NCI-H748 (cell line): ENCODE results near the gene CCDC186.

Experiments used
- DNase-seq: peaks from one replicate; lab custom pipeline; 2025; ENCODE audit not compliant: unreplicated experiment; lab: John Stamatoyannopoulos, UW

The CCDC186 gene

GRCh38 chr10:114173921-114174694 lies at the start of gene CCDC186:
CCDC186 (minus strand) TSS chr10:114174203; CDS start chr10:114163268, 10,935 bp downstream.
- DNase-seq, result peak; percentile 95

GRCh38 chr10:114223066-114223465 lies 49.1 kb upstream of the CCDC186 start:
- no peak for DNase-seq

- no peak for DNase-seq
These were observed 47.2 kb upstream of the CCDC186 start for GRCh38 chr10:114221235-114221634.

- DNase-seq, result no peak
These were observed 46.3 kb upstream of the CCDC186 start for GRCh38 chr10:114220281-114220680.

- DNase-seq, result no peak
These were observed 41.0 kb upstream of the CCDC186 start for GRCh38 chr10:114215033-114215432.

- DNase-seq, result no peak
These were observed 38.1 kb upstream of the CCDC186 start for GRCh38 chr10:114212153-114212552.

GRCh38 chr10:114208351-114208750 lies 34.3 kb upstream of the CCDC186 start:
- DNase-seq, result no peak

GRCh38 chr10:114207349-114207748 lies 33.3 kb upstream of the CCDC186 start:
- DNase-seq, result no peak

- no peak for DNase-seq
These were observed 32.9 kb upstream of the CCDC186 start for GRCh38 chr10:114206902-114207301.

GRCh38 chr10:114202812-114203211 lies 28.8 kb upstream of the CCDC186 start:
- DNase-seq, result no peak

GRCh38 chr10:114199239-114199638 lies 25.2 kb upstream of the CCDC186 start:
- no peak for DNase-seq

GRCh38 chr10:114195079-114195478 lies 21.1 kb upstream of the CCDC186 start:
- no peak for DNase-seq

- DNase-seq, result no peak
These were observed 15.7 kb upstream of the CCDC186 start for GRCh38 chr10:114189700-114190099.

GRCh38 chr10:114188900-114189299 lies 14.9 kb upstream of the CCDC186 start:
- DNase-seq, result no peak

- no peak for DNase-seq
These were observed 14.0 kb upstream of the CCDC186 start for GRCh38 chr10:114188001-114188400.

- no peak for DNase-seq
These were observed 10.3 kb upstream of the CCDC186 start for GRCh38 chr10:114184276-114184675.

- DNase-seq, result no peak
These were observed 9.6 kb upstream of the CCDC186 start for GRCh38 chr10:114183563-114183962.

- DNase-seq, result no peak
These were observed 8.0 kb upstream of the CCDC186 start for GRCh38 chr10:114181971-114182370.

GRCh38 chr10:114180937-114181336 lies 6.9 kb upstream of the CCDC186 start:
- DNase-seq, result no peak

- DNase-seq, result no peak
These were observed 5.7 kb upstream of the CCDC186 start for GRCh38 chr10:114179747-114180146.

- DNase-seq, result no peak
These were observed 5.1 kb upstream of the CCDC186 start, which contains the start of gene TDRD1 for GRCh38 chr10:114179148-114179547. TDRD1 (plus strand) TSS chr10:114179353; CDS start chr10:114187832, 8,479 bp downstream.

- no peak for DNase-seq
These were observed 2.5 kb upstream of the CCDC186 start for GRCh38 chr10:114176511-114176910.

- DNase-seq, result peak; percentile 1
These were observed 1.7 kb upstream of the CCDC186 start for GRCh38 chr10:114175667-114176066.
